NB4 (cell line): Measurements from ENCODE around the gene TRAM2.

Source experiments
- CTCF ChIP-seq: IDR thresholded peaks from one replicate; pipeline ENCODE4 v1.5.1; 2012; ENCODE audit warnings: low read depth, low read length
- MAX ChIP-seq: IDR thresholded peaks from 2 replicates; pipeline ENCODE4 v1.6.1; 2011; ENCODE audit warnings: low read depth, low read length
- MYC ChIP-seq: IDR thresholded peaks from 2 replicates; pipeline ENCODE4 v1.6.1; 2011; ENCODE audit warnings: low read depth, low read length
- POLR2A ChIP-seq: IDR thresholded peaks from 2 replicates; pipeline ENCODE4 v1.6.1; 2011; ENCODE audit warnings: mild to moderate bottlenecking; ENCODE audit not compliant: insufficient read length; ENCODE audit errors: extremely low read depth

- TF ChIP-seq CTCF (no peak), POLR2A (no peak), MAX (no peak), MYC (no peak)
Observed at GRCh38 chr6:52582996-52583395, 6.1 kb upstream of the TRAM2 start.
